Panc1 (cell line): ENCODE data around the gene HABP4. TPM values are rescaled to one million over a fixed set of nuclear protein-coding genes. Genes with fewer than 3 reads are reported as not detected.

Experiments
- ATAC-seq: fragments of 200-7000 bp; cut with Tn5 transposase; 2 replicates; pipeline ENCODE4 v1.9.1; 2020; ENCODE audit warnings: mild to moderate bottlenecking, moderate library complexity
- BruUV-seq: library from RNA; stranded (reverse); fragments of 400-500 nt; replicated peaks from 2 replicates; lab custom pipeline; 2021; lab: Mats Ljungman, UMichigan
- CTCF ChIA-PET: fragments of 300-600 bp; sonication (Branson Sonifier 250); formaldehyde crosslinking; loops from one replicate; lab custom pipeline; 2022; ENCODE audit warnings: antibody characterized with exemption; lab: Charles Lee
- POLR2A ChIA-PET: fragments of 300-600 bp; sonication (Branson Sonifier 250); formaldehyde crosslinking; loops from one replicate; lab custom pipeline; 2022; ENCODE audit warnings: antibody characterized with exemption; lab: Charles Lee
- DNase-seq: peaks from one replicate; pipeline ENCODE4 v3.0.0-alpha.2; 2010; ENCODE audit warnings: low read depth, low spot score
- H3K27ac ChIP-seq: 2 replicates; pipeline ENCODE4 v1.5.1; 2011; ENCODE audit warnings: mild to moderate bottlenecking, low read length, inconsistent platforms
- H3K27me3 ChIP-seq: fragments of 200-500 bp; sonication (Bioruptor generic); 2 replicates; pipeline ENCODE4 v1.6.0; 2014; ENCODE audit warnings: low read length, inconsistent platforms; ENCODE audit not compliant: control insufficient read depth, insufficient read depth
- H3K36me3 ChIP-seq: fragments of 200-500 bp; sonication (Bioruptor generic); 2 replicates; pipeline ENCODE4 v1.5.1; 2014; ENCODE audit warnings: inconsistent platforms, mild to moderate bottlenecking, low read length, moderate library complexity; ENCODE audit not compliant: control insufficient read depth, insufficient read depth
- H3K4me1 ChIP-seq: 2 replicates; pipeline ENCODE4 v1.5.1; 2011; ENCODE audit warnings: inconsistent platforms, mild to moderate bottlenecking, low read length, moderate library complexity; ENCODE audit not compliant: control insufficient read depth, insufficient read depth
- H3K4me3 ChIP-seq, 2 experiments: 2 replicates each; pipeline ENCODE4 v1.5.1; 2011 to 2012; ENCODE audit warnings: low read depth in 2 of 2, low read length in 2 of 2, mild to moderate bottlenecking in 2 of 2, inconsistent platforms in 1 of 2, moderate library complexity in 1 of 2
- H3K9me3 ChIP-seq: fragments of 200-500 bp; sonication (Bioruptor generic); 2 replicates; pipeline ENCODE4 v1.5.1; 2014; ENCODE audit warnings: low read depth, mild to moderate bottlenecking, inconsistent platforms, low read length, moderate library complexity; ENCODE audit not compliant: control insufficient read depth, insufficient read depth
- CTCF ChIP-seq: fragments of 450-650 bp; IDR thresholded peaks from 2 replicates; pipeline ENCODE4 v1.5.1; 2017; ENCODE audit warnings: mild to moderate bottlenecking
- POLR2AphosphoS5 ChIP-seq: IDR thresholded peaks from 2 replicates; pipeline ENCODE4 v1.6.1; 2012; ENCODE audit warnings: mild to moderate bottlenecking, low read depth, low read length, moderate library complexity
- REST ChIP-seq, 2 experiments: IDR thresholded peaks; 2 replicates each; pipeline ENCODE4 v1.6.1; 2011 to 2012; ENCODE audit warnings: low read depth in 2 of 2, control low read depth in 1 of 2, low read length in 1 of 2, mild to moderate bottlenecking in 1 of 2, moderate library complexity in 1 of 2; ENCODE audit not compliant: insufficient read depth in 1 of 2
- SIN3A ChIP-seq: IDR thresholded peaks from 2 replicates; pipeline ENCODE4 v1.6.1; 2012; ENCODE audit warnings: low read depth, mild to moderate bottlenecking, low read length, moderate library complexity, borderline replicate concordance; ENCODE audit not compliant: insufficient read depth
- TCF7L2 ChIP-seq: IDR thresholded peaks from 2 replicates; pipeline ENCODE4 v1.6.1; 2011; ENCODE audit warnings: mild to moderate bottlenecking, low read depth, low read length, inconsistent platforms
- in situ Hi-C: cut with HindIII; loops from 2 replicates; pipeline ENCODE4 v1.10.0; 2016; ENCODE audit warnings: low sequenced_read_pairs, low pct_unique_long_range_greater_than_20kb
- intact Hi-C: fragments of 100-400 bp; cut with micrococcal nuclease; formaldehyde crosslinking; loops from one replicate; pipeline ENCODE4 v1.10.0; 2022; ENCODE audit not compliant: unreplicated experiment
- total RNA-seq: library from RNA; stranded (reverse); gene quantifications from one replicate; pipeline ENCODE4 v1.2.1, GENCODE V29; 2021; ENCODE audit not compliant: unreplicated experiment

The HABP4 gene
- total RNA-seq, 1 experiment from 2014 or later: 32.3 TPM

GRCh38 chr9:96425500-96426169 is 24.3 kb upstream of the HABP4 start:
- ChIA-PET CTCF (no interaction called here), POLR2A (no interaction called here)
- in situ Hi-C loops: no loop called here

DNA sequence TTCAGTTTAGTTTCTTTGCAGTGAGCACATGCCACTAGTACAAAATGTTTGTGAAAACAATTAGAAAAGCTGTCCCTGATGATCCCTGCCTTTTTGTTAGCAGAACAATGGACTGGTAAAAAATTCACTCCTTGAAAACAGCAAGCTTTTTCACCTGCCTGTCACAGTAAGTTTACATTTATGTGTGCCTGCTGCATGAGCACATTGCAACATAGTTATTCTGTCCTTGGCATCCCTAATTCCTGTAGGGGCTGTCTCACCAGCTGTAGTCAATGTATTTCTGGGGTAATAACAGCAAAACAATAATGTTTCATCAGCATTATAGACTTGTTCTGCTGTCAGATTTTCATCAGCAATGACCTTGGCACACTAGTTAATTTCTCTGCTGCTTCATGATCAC is 20.2 kb upstream of the HABP4 start:
- TF ChIP-seq SIN3A: no peak
- TF ChIP-seq REST (IDR thresholded peaks at IDR 0.05; ENCODE audit: insufficient read depth in 1 of 2, low read depth in 2 of 2, low read length in 1 of 2): no peak
- TF ChIP-seq TCF7L2: no peak
- TF ChIP-seq CTCF: no peak
- no peak for TF ChIP-seq POLR2AphosphoS5
- CTCF ChIA-PET: no interaction called here
- no TSS peak for BruUV-seq
- POLR2A ChIA-PET: no interaction called here
- DNase-seq (no peak), ATAC-seq (no peak)
- Histone ChIP-seq H3K27me3 (no peaks in the 10 kb centered on the region), H3K27ac (no peak overlapping the region), H3K36me3 (no peaks in the 10 kb centered on the region), H3K4me3 (no peak overlapping the region), H3K9me3 (no peaks in the 10 kb centered on the region), H3K4me1 (peaks cover 3% of the 10 kb centered on the region; the same call in 1 of the 2 replicates)
- in situ Hi-C loops: no loop called here
- intact Hi-C loops: no loop called here

More at GRCh38 chr9:96425500-96426169, 24.3 kb upstream of the HABP4 start:
- no peak for ATAC-seq
- BruUV-seq: no TSS peak
- peak overlapping the region; percentile 61; the same call in 1 of the 2 replicates for H3K27ac ChIP-seq
- no peak overlapping the region for H3K4me3 ChIP-seq
- DNase-seq: no peak
- TF ChIP-seq POLR2AphosphoS5 (no peak), SIN3A (no peak), CTCF (no peak), REST (IDR thresholded peaks at IDR 0.05; ENCODE audit: insufficient read depth in 1 of 2, low read depth in 2 of 2, low read length in 1 of 2) (no peak), TCF7L2 (no peak)
- H3K9me3 ChIP-seq: no peaks in the 10 kb centered on the region
- intact Hi-C loops: no loop called here
- no peaks in the 10 kb centered on the region for H3K27me3 ChIP-seq
- H3K36me3 ChIP-seq: no peaks in the 10 kb centered on the region
- H3K4me1 ChIP-seq: peaks cover 20% of the 10 kb centered on the region
